ENCODE measurements around the gene DMRT3.
A peak's percentile ranks its signal among the peaks of the same experiment; 100 is the strongest.

DMRT3 gene

GRCh38 chr9:1005043-1005667 lies 28.7 kb downstream of the DMRT3 start:
- peak; percentile 79 for DNase-seq

GRCh38 chr9:1007312-1007711 lies 30.9 kb downstream of the DMRT3 start:
- DNase-seq: no peak

GRCh38 chr9:1008216-1008615 lies 31.8 kb downstream of the DMRT3 start:
- DNase-seq: no peak

GRCh38 chr9:1009101-1009707 lies 32.7 kb downstream of the DMRT3 start:
- DNase-seq: peak; percentile 90

GRCh38 chr9:1013021-1013420 lies 36.6 kb downstream of the DMRT3 start:
- DNase-seq: peak; percentile 23

- no peak for DNase-seq
Observed at GRCh38 chr9:1014225-1014624, 37.8 kb downstream of the DMRT3 start.

GRCh38 chr9:1014640-1015039 lies 38.2 kb downstream of the DMRT3 start:
- DNase-seq: no peak

- DNase-seq: peak; percentile 82
Observed at GRCh38 chr9:1018121-1018520, 41.7 kb downstream of the DMRT3 start.

GRCh38 chr9:1024112-1024511 lies 47.7 kb downstream of the DMRT3 start:
- DNase-seq: no peak

- no peak for DNase-seq
Observed at GRCh38 chr9:1025131-1025530, 48.7 kb downstream of the DMRT3 start.

GRCh38 chr9:1026219-1026618 lies 49.8 kb downstream of the DMRT3 start:
- DNase-seq: no peak

- DNase-seq: no peak
Observed at GRCh38 chr9:1028501-1029190, 52.2 kb downstream of the DMRT3 start.

GRCh38 chr9:1031951-1032601 lies 55.6 kb downstream of the DMRT3 start:
- DNase-seq: no peak

- DNase-seq: no peak
Observed at GRCh38 chr9:1034271-1034670, 57.8 kb downstream of the DMRT3 start.

- DNase-seq: no peak
Observed at GRCh38 chr9:1039589-1039988, 63.1 kb downstream of the DMRT3 start.
